SK-N-SH treated with all-trans-retinoic acid at 6 μM for 48 hours (cell line): ENCODE measurements around the gene CEP128.
A peak's percentile ranks its signal among the peaks of the same experiment; 100 is the strongest.

Source experiments
- ATAC-seq: fragments of 200-7000 bp; cut with Tn5 transposase; 3 replicates; pipeline ENCODE4 v1.9.1; 2020; ENCODE audit warnings: mild to moderate bottlenecking, moderate library complexity
- ARNTL ChIP-seq: fragments of 450-650 bp; formaldehyde crosslinking; IDR thresholded peaks from 2 replicates; pipeline ENCODE4 v1.5.0; 2020; ENCODE audit warnings: low read depth, mild to moderate bottlenecking, moderate library complexity, borderline replicate concordance
- BACH2 ChIP-seq: fragments of 250-450 bp; sonication (Bioruptor Pico); IDR thresholded peaks from 2 replicates; pipeline ENCODE4 v1.9.0; 2021; ENCODE audit warnings: mild to moderate bottlenecking, borderline replicate concordance
- CREB5 ChIP-seq: fragments of 250-450 bp; sonication (Bioruptor Pico); IDR thresholded peaks from 2 replicates; pipeline ENCODE4 v1.5.1; 2020; ENCODE audit warnings: low read depth, mild to moderate bottlenecking, moderate library complexity
- CSDC2 ChIP-seq: fragments of 250-450 bp; sonication (Bioruptor Pico); IDR thresholded peaks from 2 replicates; pipeline ENCODE4 v1.5.0; 2020; ENCODE audit warnings: mild to moderate bottlenecking, moderate library complexity
- ESRRG ChIP-seq: fragments of 250-450 bp; sonication (Bioruptor Pico); IDR thresholded peaks from 2 replicates; pipeline ENCODE4 v1.6.1; 2021; ENCODE audit warnings: mild to moderate bottlenecking
- ISL1 ChIP-seq: fragments of 250-450 bp; sonication (Bioruptor Pico); IDR thresholded peaks from 2 replicates; pipeline ENCODE4 v2.1.2; 2022; ENCODE audit warnings: mild to moderate bottlenecking, moderate library complexity
- PATZ1 ChIP-seq: fragments of 250-450 bp; sonication (Bioruptor Pico); IDR thresholded peaks from 2 replicates; pipeline ENCODE4 v1.8.0; 2020; ENCODE audit warnings: mild to moderate bottlenecking, moderate library complexity, borderline replicate concordance
- PPARA ChIP-seq: fragments of 250-450 bp; sonication (Bioruptor Pico); IDR thresholded peaks from 2 replicates; pipeline ENCODE4 v1.5.0; 2020; ENCODE audit warnings: mild to moderate bottlenecking, borderline replicate concordance
- RARB ChIP-seq: fragments of 250-450 bp; sonication (Bioruptor Pico); IDR thresholded peaks from 2 replicates; pipeline ENCODE4 v1.8.0; 2021; ENCODE audit warnings: mild to moderate bottlenecking, moderate library complexity
- SNAI2 ChIP-seq: fragments of 250-450 bp; sonication (Bioruptor Pico); IDR thresholded peaks from 2 replicates; pipeline ENCODE4 v1.5.0; 2020; ENCODE audit warnings: mild to moderate bottlenecking, moderate library complexity
- TCF4 ChIP-seq: fragments of 250-450 bp; sonication (Bioruptor Pico); IDR thresholded peaks from 2 replicates; pipeline ENCODE4 v1.8.0; 2021; ENCODE audit warnings: mild to moderate bottlenecking, moderate library complexity, borderline replicate concordance
- TOX ChIP-seq: fragments of 250-450 bp; sonication (Bioruptor Pico); IDR thresholded peaks from 2 replicates; pipeline ENCODE4 v1.8.0; 2021; ENCODE audit warnings: mild to moderate bottlenecking, moderate library complexity, borderline replicate concordance
- TSHZ2 ChIP-seq: fragments of 250-450 bp; sonication (Bioruptor Pico); IDR thresholded peaks from 2 replicates; pipeline ENCODE4 v1.5.0; 2020; ENCODE audit warnings: mild to moderate bottlenecking, moderate library complexity
- ZC3H10 ChIP-seq: fragments of 250-450 bp; sonication (Bioruptor Pico); IDR thresholded peaks from 2 replicates; pipeline ENCODE4 v1.5.1; 2021; ENCODE audit warnings: mild to moderate bottlenecking, moderate library complexity
- ZFP3 ChIP-seq: fragments of 250-450 bp; sonication (Bioruptor Pico); IDR thresholded peaks from 2 replicates; pipeline ENCODE4 v1.5.0; 2020; ENCODE audit warnings: mild to moderate bottlenecking, moderate library complexity
- ZFP30 ChIP-seq: fragments of 450-650 bp; formaldehyde crosslinking; IDR thresholded peaks from 2 replicates; pipeline ENCODE4 v1.5.0; 2022; ENCODE audit warnings: mild to moderate bottlenecking, moderate library complexity
- ZNF565 ChIP-seq: fragments of 450-650 bp; formaldehyde crosslinking; conservative IDR thresholded peaks from 2 replicates; pipeline ENCODE4 v1.5.0; 2020; ENCODE audit warnings: low read depth, mild to moderate bottlenecking, moderate library complexity
- ZNF70 ChIP-seq: fragments of 450-650 bp; formaldehyde crosslinking; IDR thresholded peaks from 2 replicates; pipeline ENCODE4 v1.5.0; 2020; ENCODE audit warnings: mild to moderate bottlenecking, moderate library complexity
- ZNF8 ChIP-seq: fragments of 450-650 bp; formaldehyde crosslinking; IDR thresholded peaks from 2 replicates; pipeline ENCODE4 v1.5.0; 2020; ENCODE audit warnings: mild to moderate bottlenecking, moderate library complexity

CEP128 gene

DNA sequence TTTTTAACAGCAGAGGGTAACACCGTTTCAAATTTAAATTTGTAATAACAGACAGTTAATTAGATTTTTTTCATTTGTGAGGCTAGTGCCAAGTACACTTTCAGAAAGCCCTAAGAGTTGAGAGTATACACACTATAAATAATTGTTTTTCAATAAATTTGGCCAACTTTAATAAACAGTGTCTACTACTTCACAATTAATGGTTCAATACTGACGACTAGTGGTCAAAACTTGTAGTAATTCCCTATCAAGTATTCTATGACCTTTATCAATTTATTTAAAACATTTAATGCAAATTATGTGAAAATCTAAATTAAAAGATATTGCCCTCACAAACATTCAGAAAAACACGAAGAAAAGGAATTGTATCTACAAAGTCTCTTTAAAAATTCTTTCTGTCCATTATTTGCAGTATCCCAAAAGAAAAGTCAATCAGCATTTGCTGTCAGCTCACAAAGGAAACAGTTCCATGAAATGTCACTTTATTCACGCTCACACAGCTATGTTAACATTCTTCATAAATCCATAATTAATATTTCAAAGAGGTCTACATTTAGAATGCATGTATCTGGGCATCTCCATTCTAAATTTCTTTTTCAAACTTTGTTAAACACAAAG, 91.2 kb downstream of the CEP128 start:
- peak; percentile 84 for ATAC-seq
- TF ChIP-seq ZNF565 (no peak), TSHZ2 (CRISPR knock-in tag) (no peak), RARB (CRISPR knock-in tag) (no peak), ARNTL (CRISPR knock-in tag) (no peak), ZFP3 (CRISPR knock-in tag) (no peak), ISL1 (CRISPR knock-in tag) (no peak), ZFP30 (CRISPR knock-in tag) (no peak), PPARA (CRISPR knock-in tag) (no peak), ZC3H10 (CRISPR knock-in tag) (no peak), CSDC2 (CRISPR knock-in tag) (no peak), TCF4 (CRISPR knock-in tag) (no peak), SNAI2 (no peak), ZNF8 (no peak), CREB5 (CRISPR knock-in tag) (no peak), PATZ1 (no peak)

DNA sequence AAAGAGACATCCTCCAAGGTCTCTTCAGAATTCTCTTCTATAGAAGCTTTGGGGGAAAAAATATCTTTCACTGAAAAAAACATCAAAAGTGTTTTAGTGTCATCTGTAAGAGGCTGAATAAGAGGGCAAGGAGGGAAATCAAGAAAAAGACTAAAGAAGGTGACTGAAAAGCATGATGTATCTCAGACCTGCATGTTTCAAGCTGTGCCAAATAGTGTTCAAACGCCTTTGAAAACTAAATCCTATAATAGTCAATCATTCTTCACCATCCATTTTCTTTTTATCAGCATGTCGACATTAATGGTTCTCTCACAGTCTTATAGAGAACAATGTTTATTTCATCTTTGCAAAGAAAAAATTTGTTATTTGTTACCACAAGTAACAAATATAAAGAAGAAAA, 94.5 kb downstream of the CEP128 start:
- ATAC-seq, result no peak
- no peak for TF ChIP-seq PATZ1
- TF ChIP-seq PPARA (CRISPR knock-in tag), result no peak
- TF ChIP-seq ISL1 (CRISPR knock-in tag), result no peak
- TF ChIP-seq ZFP3 (CRISPR knock-in tag), result no peak
- no peak for TF ChIP-seq TCF4 (CRISPR knock-in tag)

- no peak for ATAC-seq
- TF ChIP-seq PPARA (CRISPR knock-in tag), result no peak
- TF ChIP-seq ZNF70 (CRISPR knock-in tag), result no peak
These were observed 95.7 kb downstream of the CEP128 start for GRCh38 chr14:80845856-80846255.

DNA sequence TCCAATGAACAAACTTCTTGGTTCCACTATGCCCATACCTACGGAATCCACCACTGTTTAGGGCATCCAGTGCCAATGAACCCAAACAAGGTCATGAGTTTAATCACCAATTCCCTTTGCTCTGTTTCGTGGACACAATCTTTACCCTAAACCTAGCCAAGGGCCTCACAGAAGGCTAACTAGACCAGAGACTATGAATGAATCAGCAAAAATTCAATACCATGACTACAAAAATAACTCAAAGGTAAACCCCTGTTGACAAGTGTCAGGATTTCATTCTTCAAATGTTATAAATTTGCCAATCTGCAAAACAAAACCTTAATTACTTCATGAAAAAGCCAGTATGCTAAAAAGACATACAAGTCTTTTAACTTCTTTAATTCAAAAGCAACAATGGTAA, 96.7 kb downstream of the CEP128 start:
- no peak for TF ChIP-seq CSDC2 (CRISPR knock-in tag)
- no peak for TF ChIP-seq ZNF565
- no peak for TF ChIP-seq ZFP3 (CRISPR knock-in tag)
- TF ChIP-seq ZNF70 (CRISPR knock-in tag), result no peak
- ATAC-seq, result no peak

DNA sequence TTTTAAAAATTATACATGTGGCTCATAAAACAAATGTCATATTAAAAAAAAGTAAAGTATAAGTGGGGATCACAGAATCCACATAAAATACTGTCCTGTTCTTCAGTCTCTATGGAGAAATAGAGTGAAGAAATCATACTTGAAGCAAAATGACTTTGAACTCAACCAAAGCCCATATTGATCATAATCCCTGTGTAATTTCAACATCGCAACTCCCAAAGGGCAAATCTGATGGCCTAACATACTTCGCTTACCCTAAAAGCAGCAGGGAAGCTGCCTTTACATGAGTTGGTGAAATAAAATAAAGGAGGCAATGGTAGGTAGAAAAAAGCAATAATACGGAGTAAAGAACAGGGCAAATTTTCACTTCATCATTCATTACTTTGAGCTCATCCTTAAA, 101.8 kb downstream of the CEP128 start:
- no peak for TF ChIP-seq ESRRG
- no peak for ATAC-seq

GRCh38 chr14:80809663-80810062, 131.9 kb downstream of the CEP128 start:
- TF ChIP-seq SNAI2, result no peak
- TF ChIP-seq TCF4 (CRISPR knock-in tag), result no peak
- no peak for TF ChIP-seq ESRRG
- no peak for TF ChIP-seq TOX (CRISPR knock-in tag)
- no peak for TF ChIP-seq PPARA (CRISPR knock-in tag)
- no peak for TF ChIP-seq BACH2
- TF ChIP-seq ZNF565, result no peak
- TF ChIP-seq ZC3H10 (CRISPR knock-in tag), result no peak
- no peak for TF ChIP-seq ZNF8
- no peak for TF ChIP-seq PATZ1
- TF ChIP-seq ISL1 (CRISPR knock-in tag), result no peak
- TF ChIP-seq ARNTL (CRISPR knock-in tag), result no peak

More at GRCh38 chr14:80809663-80810062, 131.9 kb downstream of the CEP128 start:
- ATAC-seq, result no peak
